ENCODE data around the gene MAGEA9.

GRCh38 chrX:149759824-149760223, 21.9 kb upstream of the MAGEA9 start:
- no peak for TF ChIP-seq CTCF (IDR thresholded peaks at IDR 0.05)
- no peak for TF ChIP-seq POLR2AphosphoS5 (IDR thresholded peaks at IDR 0.05; ENCODE audit: low read depth, low read length)
- TF ChIP-seq SIN3A (IDR thresholded peaks at IDR 0.05; ENCODE audit: borderline replicate concordance, insufficient read depth, low read depth, low read length): no peak
- no peak for TF ChIP-seq TCF7L2 (IDR thresholded peaks at IDR 0.05; ENCODE audit: low read depth, low read length)
- TF ChIP-seq REST (IDR thresholded peaks at IDR 0.05; ENCODE audit: insufficient read depth in 1 of 2, low read depth in 2 of 2, low read length in 1 of 2): no peak

Data from Panc1 (cell line).